Measurements from ENCODE around the gene TRIM40.

Gene TRIM40

GRCh38 chr6:30175765-30176164, 39.8 kb downstream of the TRIM40 start:
- no peak overlapping the region for H3K4me3 ChIP-seq (replicated peaks; ENCODE audit: low read depth, low read length)
- DNase-seq (ENCODE audit: extremely low read depth, low read depth), result no peak
- TF ChIP-seq, protein P1, sequence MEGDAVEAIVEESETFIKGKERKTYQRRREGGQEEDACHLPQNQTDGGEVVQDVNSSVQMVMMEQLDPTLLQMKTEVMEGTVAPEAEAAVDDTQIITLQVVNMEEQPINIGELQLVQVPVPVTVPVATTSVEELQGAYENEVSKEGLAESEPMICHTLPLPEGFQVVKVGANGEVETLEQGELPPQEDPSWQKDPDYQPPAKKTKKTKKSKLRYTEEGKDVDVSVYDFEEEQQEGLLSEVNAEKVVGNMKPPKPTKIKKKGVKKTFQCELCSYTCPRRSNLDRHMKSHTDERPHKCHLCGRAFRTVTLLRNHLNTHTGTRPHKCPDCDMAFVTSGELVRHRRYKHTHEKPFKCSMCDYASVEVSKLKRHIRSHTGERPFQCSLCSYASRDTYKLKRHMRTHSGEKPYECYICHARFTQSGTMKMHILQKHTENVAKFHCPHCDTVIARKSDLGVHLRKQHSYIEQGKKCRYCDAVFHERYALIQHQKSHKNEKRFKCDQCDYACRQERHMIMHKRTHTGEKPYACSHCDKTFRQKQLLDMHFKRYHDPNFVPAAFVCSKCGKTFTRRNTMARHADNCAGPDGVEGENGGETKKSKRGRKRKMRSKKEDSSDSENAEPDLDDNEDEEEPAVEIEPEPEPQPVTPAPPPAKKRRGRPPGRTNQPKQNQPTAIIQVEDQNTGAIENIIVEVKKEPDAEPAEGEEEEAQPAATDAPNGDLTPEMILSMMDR (IDR thresholded peaks at IDR 0.05; ENCODE audit: low read depth, low read length, missing control alignments), result no peak

DNA sequence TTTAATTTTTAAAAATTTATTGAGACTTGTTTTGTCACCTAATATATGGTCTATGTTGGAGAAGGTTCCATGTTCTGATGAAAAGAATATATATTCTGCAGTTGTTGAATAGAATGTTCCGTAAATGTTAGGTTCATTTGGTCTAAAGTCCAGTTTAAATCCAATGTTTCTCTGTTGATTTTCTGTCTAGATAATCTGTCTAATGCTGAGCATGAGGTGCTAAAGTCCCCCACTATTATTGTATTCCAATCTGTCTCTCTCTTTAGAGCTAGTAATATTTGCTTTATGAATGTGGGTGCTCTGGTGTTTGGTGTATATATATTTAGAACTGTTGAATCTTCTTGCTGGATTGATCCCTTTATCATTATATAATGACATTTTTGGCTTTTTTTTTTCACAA, 42.9 kb downstream of the TRIM40 start:
- no peak for DNase-seq (ENCODE audit: extremely low read depth, low read depth)
- H3K4me3 ChIP-seq (replicated peaks; ENCODE audit: low read depth, low read length), result no peak overlapping the region
- TF ChIP-seq, protein P1 (IDR thresholded peaks at IDR 0.05; ENCODE audit: low read depth, low read length, missing control alignments), result no peak

GRCh38 chr6:30180145-30180544, 44.2 kb downstream of the TRIM40 start:
- no peak for DNase-seq (ENCODE audit: extremely low read depth, low read depth)
- no peak overlapping the region for H3K4me3 ChIP-seq (replicated peaks; ENCODE audit: low read depth, low read length)
- TF ChIP-seq, protein P1 (IDR thresholded peaks at IDR 0.05; ENCODE audit: low read depth, low read length, missing control alignments), result no peak

- no peak overlapping the region for H3K4me3 ChIP-seq (replicated peaks; ENCODE audit: low read depth, low read length)
- TF ChIP-seq, protein P1 (IDR thresholded peaks at IDR 0.05; ENCODE audit: low read depth, low read length, missing control alignments), result no peak
- no peak for DNase-seq (ENCODE audit: extremely low read depth, low read depth)
Measured at GRCh38 chr6:30184417-30185031, 48.6 kb downstream of the TRIM40 start.

GRCh38 chr6:30185846-30186484, 50.0 kb downstream of the TRIM40 start:
- no peak for DNase-seq (ENCODE audit: extremely low read depth, low read depth)
- H3K4me3 ChIP-seq (replicated peaks; ENCODE audit: low read depth, low read length), result no peak overlapping the region
- TF ChIP-seq, protein P1 (IDR thresholded peaks at IDR 0.05; ENCODE audit: low read depth, low read length, missing control alignments), result no peak

GRCh38 chr6:30188541-30188940, 52.6 kb downstream of the TRIM40 start:
- no peak for DNase-seq (ENCODE audit: extremely low read depth, low read depth)
- TF ChIP-seq, protein P1 (IDR thresholded peaks at IDR 0.05; ENCODE audit: low read depth, low read length, missing control alignments), result no peak
- no peak overlapping the region for H3K4me3 ChIP-seq (replicated peaks; ENCODE audit: low read depth, low read length)

All from HFF-Myc (cell line).